ENCODE measurements around the gene TM7SF3.
"Not testable (repeated sequence)": the region's sequence is repeated elsewhere in the genome, so short reads cannot be mapped to it uniquely, and the experiment has no call there.

The TM7SF3 gene, protein sequence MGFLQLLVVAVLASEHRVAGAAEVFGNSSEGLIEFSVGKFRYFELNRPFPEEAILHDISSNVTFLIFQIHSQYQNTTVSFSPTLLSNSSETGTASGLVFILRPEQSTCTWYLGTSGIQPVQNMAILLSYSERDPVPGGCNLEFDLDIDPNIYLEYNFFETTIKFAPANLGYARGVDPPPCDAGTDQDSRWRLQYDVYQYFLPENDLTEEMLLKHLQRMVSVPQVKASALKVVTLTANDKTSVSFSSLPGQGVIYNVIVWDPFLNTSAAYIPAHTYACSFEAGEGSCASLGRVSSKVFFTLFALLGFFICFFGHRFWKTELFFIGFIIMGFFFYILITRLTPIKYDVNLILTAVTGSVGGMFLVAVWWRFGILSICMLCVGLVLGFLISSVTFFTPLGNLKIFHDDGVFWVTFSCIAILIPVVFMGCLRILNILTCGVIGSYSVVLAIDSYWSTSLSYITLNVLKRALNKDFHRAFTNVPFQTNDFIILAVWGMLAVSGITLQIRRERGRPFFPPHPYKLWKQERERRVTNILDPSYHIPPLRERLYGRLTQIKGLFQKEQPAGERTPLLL

DNA sequence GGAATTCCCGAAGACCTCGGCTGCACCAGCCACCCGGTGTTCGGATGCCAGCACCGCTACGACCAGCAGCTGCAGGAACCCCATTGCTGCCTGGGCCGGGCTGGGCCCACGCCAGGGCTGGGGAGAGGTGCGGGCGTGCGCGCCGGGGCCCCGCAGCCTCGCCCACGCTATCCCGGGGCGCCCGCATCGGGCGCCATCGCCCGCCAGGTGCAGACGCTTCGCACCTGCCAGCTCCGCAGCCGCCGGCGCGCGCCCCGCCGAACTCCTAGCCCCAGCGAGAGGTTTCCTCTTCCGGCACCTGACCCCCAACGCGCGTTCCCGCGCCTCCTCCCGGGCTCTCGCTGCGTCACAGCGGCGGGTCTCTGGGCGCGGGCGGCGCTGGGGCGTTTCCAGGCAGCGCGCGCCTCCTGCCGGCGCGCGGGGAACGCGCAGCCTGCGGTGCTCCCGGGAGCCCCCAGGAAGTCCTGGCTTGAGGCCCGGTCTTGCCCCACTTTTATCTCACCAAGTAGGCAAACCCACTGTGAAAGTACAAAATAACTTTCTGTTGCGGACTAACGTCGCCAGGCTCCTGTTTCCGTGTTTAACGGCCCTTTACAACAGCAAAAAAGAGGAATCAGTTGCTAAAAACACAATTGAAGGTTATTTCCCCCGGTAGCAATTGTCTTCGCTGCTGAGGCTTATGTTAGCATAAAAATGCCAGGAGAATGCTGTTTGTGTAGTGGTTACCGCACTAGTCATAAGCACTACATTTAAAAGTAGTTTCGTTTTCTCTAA is at the start of gene TM7SF3:
Gene TM7SF3 (minus strand): TSS at position 300 of the 774 bp plus-strand sequence. CDS start 216 bp downstream, at position 84.
- DNase-seq, result peak; percentile 89

DNA sequence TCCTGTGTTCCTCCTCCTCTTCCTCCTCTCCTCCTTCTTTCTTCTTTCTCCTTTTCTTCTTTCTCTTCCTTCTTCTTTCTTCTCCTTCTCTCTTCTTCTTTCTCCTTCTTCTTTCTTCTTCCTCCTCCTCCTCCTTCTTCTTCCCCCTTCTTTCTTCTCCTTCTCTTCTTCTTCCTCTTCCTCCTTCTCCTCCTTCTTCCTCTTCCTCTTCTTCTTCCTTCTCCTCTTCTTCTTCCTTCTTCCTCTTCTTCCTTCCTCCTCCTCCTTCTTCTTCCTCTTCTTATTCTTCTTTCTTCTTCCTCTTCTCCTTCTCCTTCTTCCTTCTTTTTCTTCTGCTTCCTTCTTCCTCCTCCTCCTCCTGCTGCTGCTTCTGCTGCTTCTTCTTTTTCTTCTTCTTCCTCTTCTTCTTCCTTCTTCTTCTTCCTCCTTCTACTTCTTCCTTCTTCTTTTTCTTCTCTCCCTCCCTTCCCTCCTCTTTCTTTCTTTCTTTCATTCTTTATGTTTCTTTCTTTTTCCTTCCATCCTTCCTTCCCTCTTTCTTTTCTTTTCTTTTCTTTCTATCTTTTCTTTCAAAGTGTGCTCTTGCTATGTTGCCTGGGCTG is 49.2 kb upstream of the TM7SF3 start:
- DNase-seq, result no peak

DNA sequence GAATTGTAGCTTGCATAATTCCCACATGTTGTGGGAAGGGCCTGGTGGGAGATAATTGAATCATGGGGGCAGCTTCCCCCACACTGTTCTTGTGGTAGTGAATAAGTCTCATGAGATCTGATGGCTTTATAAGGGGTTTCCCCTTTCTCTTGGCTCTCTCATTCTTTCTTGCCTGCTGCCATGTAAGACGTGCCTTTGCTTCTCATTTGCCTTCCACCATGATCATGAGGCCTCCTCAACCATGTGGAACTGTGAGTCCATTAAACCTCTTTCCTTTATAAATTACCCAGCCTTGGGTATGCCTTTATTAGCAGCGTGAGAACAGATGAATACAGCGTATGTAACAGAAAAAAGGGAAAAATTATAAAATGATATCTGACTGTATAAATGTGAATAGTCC is 47.1 kb upstream of the TM7SF3 start:
- DNase-seq, result no peak

- DNase-seq, result no peak
These were observed 46.6 kb upstream of the TM7SF3 start for GRCh38 chr12:27060740-27061139.

GRCh38 chr12:27057543-27057942 is 43.4 kb upstream of the TM7SF3 start:
- no peak for DNase-seq

- DNase-seq, result no peak
These were observed 41.8 kb upstream of the TM7SF3 start for GRCh38 chr12:27055966-27056365.

GRCh38 chr12:27052742-27053141 is 38.6 kb upstream of the TM7SF3 start:
- no peak for DNase-seq

DNA sequence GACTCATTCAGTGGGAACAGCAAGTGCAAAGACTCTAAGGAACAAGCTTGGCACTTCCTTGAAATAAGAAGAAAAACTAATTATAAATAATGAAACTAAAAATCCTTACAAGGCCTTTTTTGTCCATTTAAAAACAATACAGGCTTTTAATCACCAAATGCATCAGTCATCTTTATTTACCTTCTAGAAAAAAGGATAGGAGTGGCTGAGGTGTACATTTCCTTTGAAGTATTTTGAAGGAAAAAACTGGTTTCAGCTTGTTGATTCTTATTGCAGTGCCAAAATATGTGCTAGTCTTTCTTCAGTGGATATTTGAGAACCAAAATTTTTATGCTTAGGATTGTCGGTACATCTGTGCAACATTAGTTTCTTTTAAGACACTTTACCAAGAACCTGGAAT is 38.0 kb upstream of the TM7SF3 start:
- DNase-seq, result no peak

DNA sequence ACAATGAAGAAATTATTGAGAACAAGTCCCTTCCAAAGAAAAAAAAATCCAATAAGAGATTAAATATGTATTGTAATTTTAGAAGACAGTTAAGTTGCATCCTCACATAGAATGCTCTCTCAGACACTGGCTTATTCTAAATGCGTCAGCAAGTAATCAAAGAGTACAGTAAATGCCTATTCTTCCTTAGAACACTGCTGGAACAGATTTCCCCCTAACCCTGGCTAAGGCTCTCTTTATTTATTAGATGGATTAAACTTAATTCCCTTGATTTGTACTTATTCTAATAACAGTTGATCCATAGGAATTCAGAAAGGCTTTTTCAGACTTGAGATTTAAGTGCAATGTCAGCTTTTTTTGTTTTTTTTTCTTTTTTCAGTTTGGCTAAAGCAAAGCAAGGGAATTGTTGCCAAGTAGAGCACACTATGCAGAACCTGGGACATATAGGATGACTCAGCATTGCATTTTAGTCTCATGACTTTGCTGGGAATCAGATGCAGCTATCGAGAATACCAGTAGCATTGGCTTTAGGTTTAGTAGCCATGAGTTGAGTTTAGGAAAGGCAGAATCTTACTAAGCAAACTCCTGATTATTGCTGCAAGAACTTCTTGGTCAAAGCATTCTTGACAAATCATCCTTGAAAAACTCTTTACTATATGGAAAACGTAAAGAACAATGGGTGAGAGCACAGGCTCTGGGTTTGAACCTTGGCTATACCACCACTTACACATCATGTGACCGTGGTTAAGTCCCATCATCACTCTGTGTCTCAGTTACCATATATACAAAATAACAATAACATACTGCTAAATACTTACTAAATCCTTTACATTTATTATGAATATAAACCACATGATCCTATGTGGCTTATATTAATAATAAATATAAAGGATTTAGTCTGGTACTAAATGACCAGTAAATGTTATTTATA is 34.9 kb upstream of the TM7SF3 start:
- DNase-seq, result no peak

GRCh38 chr12:27042018-27042417 is 27.8 kb upstream of the TM7SF3 start:
- DNase-seq, result not testable (repeated sequence)

GRCh38 chr12:27040637-27041036 is 26.5 kb upstream of the TM7SF3 start:
- DNase-seq, result not testable (repeated sequence)

DNA sequence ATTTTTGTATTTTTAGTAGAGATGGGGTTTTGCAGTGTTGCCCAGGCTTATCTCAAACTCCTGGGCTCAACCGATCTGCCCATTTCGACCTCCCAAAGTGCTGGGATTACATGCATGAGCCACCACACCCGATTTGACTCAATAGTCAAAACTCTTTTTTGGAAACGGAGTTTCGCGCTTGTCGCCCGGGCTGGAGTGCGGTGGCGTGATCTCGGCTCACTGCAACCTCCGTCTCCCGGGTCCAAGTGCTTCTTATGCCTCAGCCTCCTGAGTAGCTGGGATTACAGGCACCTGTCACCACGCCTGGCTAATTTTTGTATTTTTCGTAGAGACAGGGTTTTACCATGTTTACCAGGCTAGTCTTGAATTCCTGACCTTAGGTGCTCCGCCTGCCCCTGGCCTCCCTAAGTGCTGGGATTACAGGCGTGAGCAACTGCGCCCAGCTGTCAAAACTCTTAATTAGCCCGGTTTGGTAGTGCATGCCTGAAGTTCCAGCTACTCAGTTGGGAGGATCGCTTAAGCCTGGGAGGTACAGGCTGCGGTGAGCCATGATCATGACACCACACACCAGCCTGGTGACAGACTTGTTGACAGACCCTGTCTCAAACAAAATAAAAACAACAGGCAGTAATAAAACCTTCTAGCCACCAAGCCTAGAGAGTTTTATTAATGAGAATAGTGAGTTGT is 20.6 kb upstream of the TM7SF3 start:
- no peak for DNase-seq

- DNase-seq, result no peak
These were observed 18.5 kb upstream of the TM7SF3 start for GRCh38 chr12:27032679-27033078.

DNA sequence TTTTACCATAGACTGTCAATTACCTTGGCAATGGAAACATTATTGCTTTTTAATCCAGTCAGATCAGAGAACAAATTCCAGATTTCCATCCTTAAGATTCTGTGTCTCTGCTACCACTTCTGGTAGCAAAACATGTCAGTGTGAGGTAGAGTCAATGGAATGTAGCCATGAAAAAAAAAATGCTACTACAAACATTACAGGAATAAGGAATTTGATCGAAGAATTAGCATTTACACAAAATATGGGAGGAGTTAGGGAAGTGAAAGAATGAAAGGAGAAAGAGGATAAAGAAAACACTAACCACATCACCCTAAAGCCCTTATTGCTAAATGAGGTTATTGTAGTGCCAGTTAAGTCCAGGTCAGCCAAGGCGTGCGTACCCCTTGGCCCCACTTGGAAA is 17.3 kb upstream of the TM7SF3 start:
- no peak for DNase-seq

GRCh38 chr12:27026257-27026656 is 12.1 kb upstream of the TM7SF3 start:
- DNase-seq, result no peak

DNA sequence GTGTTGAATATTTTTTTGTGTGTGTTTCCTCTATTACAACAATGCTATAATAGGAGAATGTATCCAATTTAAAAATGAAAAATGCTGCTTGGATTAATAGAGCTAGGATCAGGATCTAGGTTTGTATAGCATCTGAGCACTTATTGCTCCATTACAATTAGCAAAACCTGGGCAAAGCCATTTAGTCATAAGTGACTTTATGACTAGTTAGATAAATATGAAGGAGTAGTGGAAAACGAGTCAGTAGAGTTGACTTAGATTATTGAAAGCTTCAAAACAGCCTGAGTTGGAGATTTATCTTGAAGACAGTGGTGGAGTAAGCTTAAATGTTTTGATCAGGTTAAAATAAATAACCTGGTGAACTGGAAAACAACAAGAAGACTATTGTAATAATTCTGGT is 10.9 kb upstream of the TM7SF3 start:
- DNase-seq, result no peak

DNA sequence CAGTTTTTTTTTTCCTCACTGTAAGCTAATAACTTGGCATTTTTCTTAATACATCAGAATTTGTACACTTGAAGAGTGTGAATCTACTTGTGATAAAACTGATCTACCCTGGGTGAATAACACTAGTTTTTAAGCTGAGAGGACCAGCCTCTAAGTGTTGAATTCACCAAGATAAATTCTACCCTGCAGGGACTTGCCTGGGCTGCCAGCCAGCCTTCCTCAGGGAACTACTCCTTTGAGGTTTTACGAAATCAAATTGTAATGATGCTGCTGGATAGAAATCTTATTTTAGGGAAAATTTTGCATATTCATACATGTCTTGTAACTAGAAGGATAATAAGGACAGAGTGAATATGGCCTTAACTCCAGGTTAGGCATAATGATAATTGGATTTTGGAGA is 10.1 kb upstream of the TM7SF3 start:
- no peak for DNase-seq

DNA sequence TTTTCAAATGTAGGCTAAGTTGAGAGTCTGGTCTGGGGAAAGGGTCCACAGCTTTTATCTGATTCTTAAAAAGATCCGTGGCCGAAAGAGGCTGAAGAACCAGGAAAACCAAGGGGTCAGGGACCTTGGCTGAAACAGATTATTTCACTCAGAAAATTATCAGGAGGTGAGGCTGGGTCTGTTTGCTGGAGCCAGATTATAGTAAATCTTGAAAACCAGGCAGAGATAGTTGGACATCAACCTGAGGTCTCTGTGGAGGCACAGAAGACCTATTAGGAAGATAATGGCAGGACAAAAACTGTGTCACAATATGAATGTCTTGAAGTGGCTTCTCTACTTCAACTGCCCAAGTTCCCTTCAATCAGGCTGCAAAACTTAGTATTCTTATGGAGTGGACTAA is 6.6 kb upstream of the TM7SF3 start:
- DNase-seq, result no peak

GRCh38 chr12:27018037-27018436 is 3.9 kb upstream of the TM7SF3 start:
- DNase-seq, result no peak

- DNase-seq, result not testable (repeated sequence)
These were observed 3.1 kb upstream of the TM7SF3 start for GRCh38 chr12:27017163-27017823.

GRCh38 chr12:27015730-27016076 is 1.5 kb upstream of the TM7SF3 start:
- DNase-seq, result no peak
